ENCODE measurements around the gene UBIAD1.

UBIAD1 gene

GRCh38 chr1:11283151-11283550 lies 10.2 kb downstream of the UBIAD1 start:
- POLR2A ChIA-PET: no interaction called here
- TF ChIP-seq, protein P1, sequence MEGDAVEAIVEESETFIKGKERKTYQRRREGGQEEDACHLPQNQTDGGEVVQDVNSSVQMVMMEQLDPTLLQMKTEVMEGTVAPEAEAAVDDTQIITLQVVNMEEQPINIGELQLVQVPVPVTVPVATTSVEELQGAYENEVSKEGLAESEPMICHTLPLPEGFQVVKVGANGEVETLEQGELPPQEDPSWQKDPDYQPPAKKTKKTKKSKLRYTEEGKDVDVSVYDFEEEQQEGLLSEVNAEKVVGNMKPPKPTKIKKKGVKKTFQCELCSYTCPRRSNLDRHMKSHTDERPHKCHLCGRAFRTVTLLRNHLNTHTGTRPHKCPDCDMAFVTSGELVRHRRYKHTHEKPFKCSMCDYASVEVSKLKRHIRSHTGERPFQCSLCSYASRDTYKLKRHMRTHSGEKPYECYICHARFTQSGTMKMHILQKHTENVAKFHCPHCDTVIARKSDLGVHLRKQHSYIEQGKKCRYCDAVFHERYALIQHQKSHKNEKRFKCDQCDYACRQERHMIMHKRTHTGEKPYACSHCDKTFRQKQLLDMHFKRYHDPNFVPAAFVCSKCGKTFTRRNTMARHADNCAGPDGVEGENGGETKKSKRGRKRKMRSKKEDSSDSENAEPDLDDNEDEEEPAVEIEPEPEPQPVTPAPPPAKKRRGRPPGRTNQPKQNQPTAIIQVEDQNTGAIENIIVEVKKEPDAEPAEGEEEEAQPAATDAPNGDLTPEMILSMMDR (IDR thresholded peaks at IDR 0.05; ENCODE audit: insufficient read depth, low read length, missing control alignments): no peak
- CTCF ChIA-PET: interaction anchor here (1.1 to 4.5 kb wide), 2 partner anchors 21 to 359 kb away, joined by 3 to 20 read pairs; partner anchors contain the start of gene MTOR
- H3K4me3 ChIP-seq (ENCODE audit: low read depth, low read length): no peak overlapping the region
- no peak for DNase-seq (ENCODE audit: low read depth, low spot score)

DNA sequence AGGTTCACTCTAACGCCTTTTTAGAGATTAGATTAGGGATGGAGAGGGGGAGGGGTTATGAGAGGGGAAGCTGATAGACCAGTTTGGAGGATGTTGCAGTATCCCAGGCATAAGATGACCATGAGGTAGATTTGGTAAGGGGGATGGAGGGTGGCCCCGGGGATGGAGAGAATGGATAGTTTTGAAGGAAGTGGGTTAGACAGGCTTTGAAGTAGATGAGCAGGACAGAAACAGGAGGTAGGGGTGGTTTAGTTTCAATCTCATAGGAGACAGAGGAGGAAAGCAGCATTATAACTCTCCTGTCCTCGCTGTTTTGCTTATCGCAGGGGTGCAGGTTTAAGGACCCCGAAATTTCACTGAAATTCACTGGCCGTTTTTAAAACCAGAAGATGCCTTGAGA lies 11.8 kb downstream of the UBIAD1 start:
- H3K4me3 ChIP-seq (ENCODE audit: low read depth, low read length): no peak overlapping the region
- TF ChIP-seq, protein P1 (IDR thresholded peaks at IDR 0.05; ENCODE audit: insufficient read depth, low read length, missing control alignments): no peak
- DNase-seq (ENCODE audit: low read depth, low spot score): no peak
- POLR2A ChIA-PET: no interaction called here
- CTCF ChIA-PET: interaction anchor here (1.4 kb wide), 1 partner anchor 365 kb away, joined by 6 read pairs; no protein-coding TSS in a partner anchor

- CTCF ChIA-PET: interaction anchor here (0.6 to 2.4 kb wide), 7 partner anchors 9 to 364 kb away, joined by 3 to 9 read pairs (median 4); no protein-coding TSS in a partner anchor
- TF ChIP-seq, protein P1 (IDR thresholded peaks at IDR 0.05; ENCODE audit: insufficient read depth, low read length, missing control alignments): peak; percentile 10
- POLR2A ChIA-PET: no interaction called here
- H3K4me3 ChIP-seq (ENCODE audit: low read depth, low read length): no peak overlapping the region
- DNase-seq (ENCODE audit: low read depth, low spot score): no peak
Measured at GRCh38 chr1:11285883-11286734, 13.1 kb downstream of the UBIAD1 start.

GRCh38 chr1:11286735-11287410 lies 13.9 kb downstream of the UBIAD1 start:
- CTCF ChIA-PET: interaction anchor here (0.6 to 2.4 kb wide), 6 partner anchors 8 to 363 kb away, joined by 3 to 9 read pairs (median 4); no protein-coding TSS in a partner anchor
- TF ChIP-seq, protein P1 (IDR thresholded peaks at IDR 0.05; ENCODE audit: insufficient read depth, low read length, missing control alignments): no peak
- POLR2A ChIA-PET: no interaction called here
- no peak for DNase-seq (ENCODE audit: low read depth, low spot score)
- H3K4me3 ChIP-seq (ENCODE audit: low read depth, low read length): no peak overlapping the region

- no peak overlapping the region for H3K4me3 ChIP-seq (ENCODE audit: low read depth, low read length)
- POLR2A ChIA-PET: no interaction called here
- CTCF ChIA-PET: interaction anchor here (1.1 kb wide), 1 partner anchor 353 kb away, joined by 3 read pairs; no protein-coding TSS in a partner anchor
- TF ChIP-seq, protein P1 (IDR thresholded peaks at IDR 0.05; ENCODE audit: insufficient read depth, low read length, missing control alignments): no peak
- DNase-seq (ENCODE audit: low read depth, low spot score): no peak
Measured at GRCh38 chr1:11289064-11289463, 16.1 kb downstream of the UBIAD1 start.

GRCh38 chr1:11291049-11291448 lies 18.1 kb downstream of the UBIAD1 start:
- TF ChIP-seq, protein P1 (IDR thresholded peaks at IDR 0.05; ENCODE audit: insufficient read depth, low read length, missing control alignments): no peak
- DNase-seq (ENCODE audit: low read depth, low spot score): no peak
- no peak overlapping the region for H3K4me3 ChIP-seq (ENCODE audit: low read depth, low read length)
- ChIA-PET POLR2A (no interaction called here), CTCF (no interaction called here)

Data from AG04449 (cell line).